Natural killer cell (primary cell): ENCODE data around the gene ZNF280D. TPM values are rescaled to one million over a fixed set of nuclear protein-coding genes. Genes with fewer than 3 reads are reported as not detected.

Experiments
- ATAC-seq, 3 donors: fragments of 150-1000 bp in 2 of 3; fragments of 200-7000 bp in 1 of 3; cut with Tn5 transposase; 1 replicate in 1 of 3; 2 replicates in 2 of 3; pipeline ENCODE4 v1.10.0; 2021; ENCODE audit warnings: mild to moderate bottlenecking in 2 of 3, moderate library complexity in 2 of 3
- DNase-seq, 2 donors: peaks; one replicate each; pipeline versions ENCODE4 v3.0.0 to v3.0.0-alpha.2; 2013 to 2021; ENCODE audit warnings: mixed read lengths in 1 of 2
- H3K27ac ChIP-seq: one replicate; pipeline ENCODE4 v1.5.1; 2013; ENCODE audit warnings: mild to moderate bottlenecking, low read length
- H3K27me3 ChIP-seq: one replicate; pipeline ENCODE4 v1.6.1; 2013; ENCODE audit warnings: low read length; ENCODE audit not compliant: control insufficient read depth, insufficient read depth
- H3K36me3 ChIP-seq: one replicate; pipeline ENCODE4 v1.6.1; 2013; ENCODE audit warnings: low read length; ENCODE audit not compliant: control insufficient read depth, insufficient read depth
- H3K4me1 ChIP-seq: one replicate; pipeline ENCODE4 v1.6.1; 2013; ENCODE audit warnings: low read length; ENCODE audit not compliant: control insufficient read depth, insufficient read depth
- H3K4me3 ChIP-seq: one replicate; pipeline ENCODE4 v1.5.1; 2013; ENCODE audit warnings: low read length
- H3K9me3 ChIP-seq: one replicate; pipeline ENCODE4 v1.6.1; 2013; ENCODE audit warnings: low read length; ENCODE audit not compliant: control insufficient read depth, insufficient read depth
- H3K27ac Mint-ChIP-seq, 2 donors: one replicate each; pipeline ENCODE4 v1.8.0; 2022; ENCODE audit warnings: mild to moderate bottlenecking in 2 of 2, mixed read lengths in 2 of 2, moderate library complexity in 1 of 2
- H3K27me3 Mint-ChIP-seq, 2 donors: one replicate each; pipeline ENCODE4 v1.8.0; 2022; ENCODE audit warnings: low read depth in 2 of 2, mixed read lengths in 2 of 2
- H3K36me3 Mint-ChIP-seq: one replicate; pipeline ENCODE4 v1.8.0; 2022; ENCODE audit warnings: mixed read lengths
- H3K4me1 Mint-ChIP-seq, 2 donors: one replicate each; pipeline ENCODE4 v1.8.0; 2022; ENCODE audit warnings: mixed read lengths in 2 of 2
- H3K4me3 Mint-ChIP-seq: one replicate; pipeline ENCODE4 v1.8.0; 2022; ENCODE audit warnings: mild to moderate bottlenecking, moderate library complexity, mixed read lengths
- H3K9me3 Mint-ChIP-seq, 2 donors: one replicate each; pipeline ENCODE4 v1.8.0; 2022; ENCODE audit warnings: mixed read lengths in 2 of 2
- WGBS: methylation state at CpG from one replicate; pipeline ENCODE4 v1.1.7; 2013; ENCODE audit warnings: missing lambda C conversion rate; ENCODE audit not compliant: insufficient coverage; 5-methylcytosine and 5-hydroxymethylcytosine counted together
- intact Hi-C: fragments of 100-400 bp; cut with micrococcal nuclease; formaldehyde crosslinking; loops from one replicate; pipeline ENCODE4 v1.14.2; 2022
- total RNA-seq, 4 donors: library from RNA; stranded (reverse); fragments of 120-200 nt in 1 of 4; gene quantifications; one replicate each; pipeline versions ENCODE4 v1.2.3 to v1.2.4, GENCODE V29; 2013 to 2022
- TF ChIP-seq, protein P1 (sequence below): fragments of 200-600 bp; IDR thresholded peaks from one replicate; pipeline ENCODE4 v1.8.0; 2022; ENCODE audit warnings: antibody characterized with exemption

ZNF280D gene
- total RNA-seq, 3 donors from 2014 or later (not counting 1 experiment from before 2014, with no cell fraction given): 35.6 to 39.6 (median 35.9) TPM

DNA sequence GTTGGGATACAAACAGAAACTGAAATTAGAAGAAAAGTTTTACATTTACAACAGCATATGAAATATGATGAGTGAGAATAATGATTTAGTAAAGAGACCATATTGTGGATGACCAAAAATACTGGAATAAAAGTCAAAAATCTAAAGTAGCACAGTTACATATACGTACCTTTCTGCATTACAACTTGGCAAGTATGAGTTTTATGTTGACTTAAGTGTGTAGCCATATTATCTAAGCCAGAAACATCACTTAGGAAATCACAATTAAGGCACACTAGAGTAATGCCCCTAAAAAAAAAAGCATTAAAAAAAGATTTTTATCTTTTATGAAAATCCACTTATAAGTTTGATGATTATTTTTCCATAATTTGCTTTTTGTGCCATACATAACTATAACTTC, 79.1 kb downstream of the ZNF280D start:
- H3K4me1 Mint-ChIP-seq: peaks cover 3% of the 10 kb centered on the region in 2 donors
- H3K27me3 Mint-ChIP-seq: no peaks in the 10 kb centered on the region
- no peaks in the 10 kb centered on the region for H3K9me3 Mint-ChIP-seq
- no peaks in the 10 kb centered on the region for H3K9me3 ChIP-seq
- no peak for DNase-seq
- TF ChIP-seq, protein P1, sequence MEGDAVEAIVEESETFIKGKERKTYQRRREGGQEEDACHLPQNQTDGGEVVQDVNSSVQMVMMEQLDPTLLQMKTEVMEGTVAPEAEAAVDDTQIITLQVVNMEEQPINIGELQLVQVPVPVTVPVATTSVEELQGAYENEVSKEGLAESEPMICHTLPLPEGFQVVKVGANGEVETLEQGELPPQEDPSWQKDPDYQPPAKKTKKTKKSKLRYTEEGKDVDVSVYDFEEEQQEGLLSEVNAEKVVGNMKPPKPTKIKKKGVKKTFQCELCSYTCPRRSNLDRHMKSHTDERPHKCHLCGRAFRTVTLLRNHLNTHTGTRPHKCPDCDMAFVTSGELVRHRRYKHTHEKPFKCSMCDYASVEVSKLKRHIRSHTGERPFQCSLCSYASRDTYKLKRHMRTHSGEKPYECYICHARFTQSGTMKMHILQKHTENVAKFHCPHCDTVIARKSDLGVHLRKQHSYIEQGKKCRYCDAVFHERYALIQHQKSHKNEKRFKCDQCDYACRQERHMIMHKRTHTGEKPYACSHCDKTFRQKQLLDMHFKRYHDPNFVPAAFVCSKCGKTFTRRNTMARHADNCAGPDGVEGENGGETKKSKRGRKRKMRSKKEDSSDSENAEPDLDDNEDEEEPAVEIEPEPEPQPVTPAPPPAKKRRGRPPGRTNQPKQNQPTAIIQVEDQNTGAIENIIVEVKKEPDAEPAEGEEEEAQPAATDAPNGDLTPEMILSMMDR: no peak
- no CpG with 5 or more reads among the region's 1 CpG for WGBS
- H3K4me1 ChIP-seq: no peaks in the 10 kb centered on the region
- no peak for ATAC-seq
- no peak overlapping the region for H3K27ac Mint-ChIP-seq
- peaks cover 29% of the 10 kb centered on the region for H3K36me3 Mint-ChIP-seq
- intact Hi-C loops: no loop called here
- no peak overlapping the region for H3K4me3 ChIP-seq
- H3K27ac ChIP-seq: no peak overlapping the region
- H3K36me3 ChIP-seq: peaks cover 21% of the 10 kb centered on the region
- no peak overlapping the region for H3K4me3 Mint-ChIP-seq
- H3K27me3 ChIP-seq: no peaks in the 10 kb centered on the region

DNA sequence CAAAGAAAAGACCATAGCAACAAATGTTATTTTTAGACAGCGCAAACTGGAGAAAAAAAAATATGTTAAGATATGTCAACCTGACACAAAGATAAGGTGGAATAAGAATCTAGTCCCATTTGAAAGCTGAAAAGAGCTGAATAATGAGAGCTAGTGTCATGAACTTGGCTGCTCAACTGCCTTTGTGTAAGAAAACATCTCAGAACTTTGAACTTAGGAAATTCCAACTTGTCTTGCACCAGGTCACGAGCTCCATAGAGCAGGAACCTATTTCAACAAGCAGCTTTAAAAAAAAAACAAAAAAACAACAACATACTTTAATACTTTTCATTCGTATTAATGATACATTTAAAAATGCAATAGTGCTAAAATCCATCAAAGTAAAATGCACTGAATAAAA, 79.5 kb downstream of the ZNF280D start:
- no peak overlapping the region for H3K27ac ChIP-seq
- peaks cover 29% of the 10 kb centered on the region for H3K36me3 Mint-ChIP-seq

DNA sequence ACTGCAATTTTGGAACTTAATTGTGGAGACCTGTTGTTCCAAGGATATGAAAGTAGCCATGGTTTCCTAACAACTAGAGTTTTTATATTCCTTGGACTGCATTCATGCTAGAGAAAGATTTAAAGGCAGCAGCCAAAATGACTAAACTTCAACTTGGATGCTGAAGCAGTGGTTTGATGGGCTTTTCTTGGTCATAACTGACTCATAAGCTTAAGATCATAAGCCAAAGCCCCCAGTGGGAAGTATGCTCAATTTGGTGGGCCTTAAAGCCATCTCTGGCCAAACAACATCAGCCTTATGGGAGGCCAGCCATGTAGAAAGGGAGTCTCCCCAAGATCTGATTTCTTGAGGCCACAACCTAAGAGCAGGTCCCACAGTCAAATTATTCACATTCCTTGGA, 80.2 kb downstream of the ZNF280D start:
- no peak for ATAC-seq
- Histone ChIP-seq H3K9me3 (no peaks in the 10 kb centered on the region), H3K27me3 (no peaks in the 10 kb centered on the region), H3K36me3 (peaks cover 21% of the 10 kb centered on the region), H3K27ac (no peak overlapping the region), H3K4me3 (no peak overlapping the region), H3K4me1 (no peaks in the 10 kb centered on the region)
- Mint-ChIP-seq H3K4me3 (no peak overlapping the region), H3K9me3 (no peaks in the 10 kb centered on the region), H3K27me3 (no peaks in the 10 kb centered on the region), H3K36me3 (peaks cover 28% of the 10 kb centered on the region), H3K4me1 (no peaks in the 10 kb centered on the region), H3K27ac (no peak overlapping the region)
- TF ChIP-seq, protein P1: no peak
- intact Hi-C loops: no loop called here
- no peak for DNase-seq

More for the DNA sequence above, 79.5 kb downstream of the ZNF280D start:
- intact Hi-C loops: no loop called here
- H3K4me3 ChIP-seq: no peak overlapping the region
- no peak overlapping the region for H3K4me3 Mint-ChIP-seq
- H3K27me3 Mint-ChIP-seq: no peaks in the 10 kb centered on the region
- H3K36me3 ChIP-seq: peaks cover 21% of the 10 kb centered on the region
- H3K4me1 Mint-ChIP-seq: no peaks in the 10 kb centered on the region
- no peaks in the 10 kb centered on the region for H3K4me1 ChIP-seq
- ATAC-seq: no peak
- H3K9me3 ChIP-seq: no peaks in the 10 kb centered on the region
- no peak for DNase-seq
- TF ChIP-seq, protein P1: no peak
- H3K27ac Mint-ChIP-seq: no peak overlapping the region
- no peaks in the 10 kb centered on the region for H3K9me3 Mint-ChIP-seq
- WGBS: 100% methylated on average over 3 of the region's 3 CpGs
- no peaks in the 10 kb centered on the region for H3K27me3 ChIP-seq

DNA sequence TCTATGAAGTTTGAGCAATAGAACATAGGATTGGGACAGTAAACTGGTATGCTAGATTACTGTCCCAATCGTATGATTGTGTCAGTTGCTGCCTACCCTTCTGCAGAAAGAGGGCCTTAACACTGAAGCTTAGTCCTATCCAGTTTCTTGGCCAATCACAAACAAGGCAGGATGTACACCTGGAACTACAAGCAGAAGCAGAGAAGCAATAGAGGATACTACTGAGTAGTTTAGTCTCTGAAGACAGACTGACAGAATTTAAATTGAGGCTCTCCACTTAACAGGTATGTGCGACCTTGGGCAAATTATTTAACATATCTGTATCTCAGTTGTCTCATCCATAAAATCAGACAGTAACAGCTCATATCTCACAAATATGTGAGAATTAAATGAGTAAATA, 85.0 kb downstream of the ZNF280D start:
- H3K27ac ChIP-seq: no peak overlapping the region
- no peaks in the 10 kb centered on the region for H3K4me1 ChIP-seq
- H3K9me3 Mint-ChIP-seq: no peaks in the 10 kb centered on the region
- peaks cover 10% of the 10 kb centered on the region for H3K36me3 Mint-ChIP-seq
- TF ChIP-seq, protein P1: no peak
- no peaks in the 10 kb centered on the region for H3K27me3 ChIP-seq
- DNase-seq (no peak), ATAC-seq (no peak)
- H3K4me1 Mint-ChIP-seq: no peaks in the 10 kb centered on the region
- no peaks in the 10 kb centered on the region for H3K9me3 ChIP-seq
- no peaks in the 10 kb centered on the region for H3K27me3 Mint-ChIP-seq
- intact Hi-C loops: no loop called here
- no peak overlapping the region for H3K4me3 Mint-ChIP-seq
- H3K27ac Mint-ChIP-seq: no peak overlapping the region
- no peak overlapping the region for H3K4me3 ChIP-seq
- peaks cover 5% of the 10 kb centered on the region for H3K36me3 ChIP-seq
- 98% methylated on average over 2 of the region's 2 CpGs for WGBS
